Brain microvascular endothelial cell (primary cell): Measurements from ENCODE around the gene NUS1.
"Not testable (repeated sequence)": the region's sequence is repeated elsewhere in the genome, so short reads cannot be mapped to it uniquely, and the experiment has no call there.

Source experiments
- DNase-seq: peaks from one replicate; pipeline ENCODE4 v3.0.0-alpha.2; 2020
- H3K27ac ChIP-seq: fragments of 250-450 bp; sonication (Bioruptor Pico); 2 replicates; pipeline ENCODE4 v1.5.1; 2020; ENCODE audit warnings: mild to moderate bottlenecking, moderate library complexity
- H3K27me3 ChIP-seq: fragments of 250-450 bp; sonication (Bioruptor Pico); replicated peaks from 2 replicates; pipeline ENCODE4 v1.5.1; 2020; ENCODE audit warnings: mild to moderate bottlenecking
- H3K36me3 ChIP-seq: fragments of 250-450 bp; sonication (Bioruptor Pico); replicated peaks from 2 replicates; pipeline ENCODE4 v1.5.1; 2020; ENCODE audit warnings: mild to moderate bottlenecking
- H3K4me3 ChIP-seq: 2 replicates; pipeline ENCODE4 v1.5.1; 2011; ENCODE audit warnings: low read depth, mild to moderate bottlenecking, control low read depth, low read length, moderate library complexity
- in situ Hi-C: cut with HindIII; loops from 2 replicates; pipeline ENCODE4 v1.10.0; 2017; ENCODE audit warnings: low sequenced_read_pairs, low pct_ligation_motif_present
- TF ChIP-seq, protein P1 (sequence below): IDR thresholded peaks from 2 replicates; pipeline ENCODE4 v1.5.1; 2011; ENCODE audit warnings: low read depth, mild to moderate bottlenecking, moderate library complexity, low read length, control low read depth, inconsistent platforms; ENCODE audit errors: missing control alignments

The NUS1 gene

DNA sequence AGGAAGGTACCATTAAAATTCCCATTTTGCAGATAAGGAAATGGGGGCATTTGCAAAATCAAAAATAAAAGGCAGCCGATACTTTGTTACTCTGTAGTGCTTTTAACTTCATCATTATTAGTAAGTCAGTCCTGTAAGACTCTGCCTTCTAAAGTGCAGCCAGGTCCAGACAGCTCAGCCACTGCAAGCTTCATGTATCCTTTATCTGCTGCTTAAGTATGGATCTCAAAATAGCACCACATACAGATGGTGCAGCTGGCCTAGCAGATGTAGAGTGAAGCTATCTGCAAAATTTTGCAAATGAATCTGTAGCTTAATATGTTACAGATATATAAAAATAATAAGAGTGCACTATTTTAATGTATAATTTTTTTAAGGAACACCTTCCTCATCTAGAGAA lies 53.4 kb downstream of the NUS1 start:
- DNase-seq = no peak
- no peaks in the 10 kb centered on the region for H3K27me3 ChIP-seq
- TF ChIP-seq, protein P1, sequence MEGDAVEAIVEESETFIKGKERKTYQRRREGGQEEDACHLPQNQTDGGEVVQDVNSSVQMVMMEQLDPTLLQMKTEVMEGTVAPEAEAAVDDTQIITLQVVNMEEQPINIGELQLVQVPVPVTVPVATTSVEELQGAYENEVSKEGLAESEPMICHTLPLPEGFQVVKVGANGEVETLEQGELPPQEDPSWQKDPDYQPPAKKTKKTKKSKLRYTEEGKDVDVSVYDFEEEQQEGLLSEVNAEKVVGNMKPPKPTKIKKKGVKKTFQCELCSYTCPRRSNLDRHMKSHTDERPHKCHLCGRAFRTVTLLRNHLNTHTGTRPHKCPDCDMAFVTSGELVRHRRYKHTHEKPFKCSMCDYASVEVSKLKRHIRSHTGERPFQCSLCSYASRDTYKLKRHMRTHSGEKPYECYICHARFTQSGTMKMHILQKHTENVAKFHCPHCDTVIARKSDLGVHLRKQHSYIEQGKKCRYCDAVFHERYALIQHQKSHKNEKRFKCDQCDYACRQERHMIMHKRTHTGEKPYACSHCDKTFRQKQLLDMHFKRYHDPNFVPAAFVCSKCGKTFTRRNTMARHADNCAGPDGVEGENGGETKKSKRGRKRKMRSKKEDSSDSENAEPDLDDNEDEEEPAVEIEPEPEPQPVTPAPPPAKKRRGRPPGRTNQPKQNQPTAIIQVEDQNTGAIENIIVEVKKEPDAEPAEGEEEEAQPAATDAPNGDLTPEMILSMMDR = no peak
- H3K36me3 ChIP-seq = no peaks in the 10 kb centered on the region
- no peak overlapping the region for H3K27ac ChIP-seq
- no peak overlapping the region for H3K4me3 ChIP-seq
- in situ Hi-C loops = no loop called here

GRCh38 chr6:117729613-117730012 lies 54.3 kb downstream of the NUS1 start:
- in situ Hi-C loops = no loop called here
- Histone ChIP-seq H3K27me3 (no peaks in the 10 kb centered on the region), H3K4me3 (no peak overlapping the region), H3K36me3 (no peaks in the 10 kb centered on the region), H3K27ac (no peak overlapping the region)
- TF ChIP-seq, protein P1 = no peak
- no peak for DNase-seq

DNA sequence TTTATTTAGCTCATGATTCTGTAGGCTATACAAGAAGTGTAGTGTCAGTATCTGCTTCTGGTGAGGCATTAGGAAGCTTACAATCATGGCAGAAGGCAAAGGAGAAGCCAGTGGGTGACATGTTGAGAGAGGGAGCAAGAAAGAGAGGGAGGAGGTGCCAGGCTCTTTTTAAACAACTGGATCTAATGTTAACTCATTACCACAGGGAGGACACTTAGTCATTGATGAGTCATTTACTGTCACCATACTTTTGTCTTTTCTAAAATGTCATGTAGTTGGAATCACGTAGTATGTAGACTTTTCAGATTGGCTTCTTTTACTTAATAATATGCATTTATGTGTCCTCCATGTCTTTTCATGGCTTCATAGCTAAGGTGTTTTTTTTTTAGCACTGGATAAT lies 58.1 kb downstream of the NUS1 start:
- DNase-seq = no peak
- Histone ChIP-seq H3K36me3 (no peaks in the 10 kb centered on the region), H3K27ac (no peak overlapping the region), H3K4me3 (no peak overlapping the region), H3K27me3 (no peaks in the 10 kb centered on the region)
- in situ Hi-C loops = no loop called here
- TF ChIP-seq, protein P1 = no peak

- no peak overlapping the region for H3K4me3 ChIP-seq
- TF ChIP-seq, protein P1 = no peak
- in situ Hi-C loops = no loop called here
- H3K36me3 ChIP-seq = no peaks in the 10 kb centered on the region
- H3K27me3 ChIP-seq = no peaks in the 10 kb centered on the region
- no peak overlapping the region for H3K27ac ChIP-seq
- DNase-seq = no peak
These were observed 64.6 kb downstream of the NUS1 start for GRCh38 chr6:117739869-117740268.

DNA sequence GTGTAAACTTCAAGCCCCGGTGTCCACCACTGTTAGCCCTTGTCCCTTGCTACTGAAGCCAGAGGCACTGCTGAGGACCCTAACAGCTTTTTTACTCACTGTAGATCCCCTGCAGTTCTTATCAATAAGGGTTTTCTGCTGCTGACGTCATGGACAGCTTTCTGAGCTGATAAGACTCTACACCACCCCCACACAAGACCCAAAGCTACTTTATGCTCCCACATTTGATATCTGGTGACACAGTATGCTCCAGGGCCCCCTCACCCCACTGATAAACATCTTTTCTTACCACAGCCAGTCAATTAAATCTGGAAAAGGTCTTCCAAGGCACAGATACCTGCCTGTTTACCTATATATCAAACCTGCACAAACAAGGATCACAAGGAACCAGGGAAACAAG lies 65.3 kb downstream of the NUS1 start:
- TF ChIP-seq, protein P1 = no peak
- DNase-seq = no peak
- Histone ChIP-seq H3K27ac (no peak overlapping the region), H3K4me3 (no peak overlapping the region), H3K36me3 (no peaks in the 10 kb centered on the region), H3K27me3 (no peaks in the 10 kb centered on the region)
- in situ Hi-C loops = no loop called here

GRCh38 chr6:117750675-117751074 lies 75.4 kb downstream of the NUS1 start:
- in situ Hi-C loops, H3K36me3 ChIP-seq, H3K27me3 ChIP-seq, DNase-seq, H3K27ac ChIP-seq, H3K4me3 ChIP-seq: not testable (repeated sequence)
